Liver (tissue), 3 donors: ENCODE measurements around the gene PGAP6.

Source experiments
- ATF3 ChIP-seq: IDR thresholded peaks from 2 replicates; pipeline ENCODE4 v1.6.1; 2016; ENCODE audit warnings: antibody characterized with exemption
- EGR1 ChIP-seq, 2 donors: IDR thresholded peaks; 2 replicates each; pipeline ENCODE4 v1.6.1; 2016 to 2018; ENCODE audit warnings: antibody characterized with exemption in 2 of 2, low read depth in 2 of 2
- GABPA ChIP-seq, 2 donors: IDR thresholded peaks in 1 of 2; conservative IDR thresholded peaks in 1 of 2; 2 replicates each; pipeline ENCODE4 v1.6.1; 2016; ENCODE audit warnings: antibody characterized with exemption in 2 of 2, mild to moderate bottlenecking in 1 of 2, moderate library complexity in 1 of 2
- HNF4A ChIP-seq, 2 donors: conservative IDR thresholded peaks; 2 replicates each; pipeline ENCODE4 v1.6.1; 2016; ENCODE audit warnings: antibody characterized with exemption in 2 of 2, mild to moderate bottlenecking in 2 of 2
- HNF4G ChIP-seq: IDR thresholded peaks from 2 replicates; pipeline ENCODE4 v1.6.1; 2016; ENCODE audit warnings: antibody characterized with exemption
- JUND ChIP-seq, 2 donors: IDR thresholded peaks; 2 replicates each; pipeline ENCODE4 v1.6.1; 2016; ENCODE audit warnings: antibody characterized with exemption in 2 of 2
- RAD21 ChIP-seq, 2 donors: IDR thresholded peaks; 2 replicates each; pipeline ENCODE4 v1.6.1; 2016; ENCODE audit warnings: antibody characterized with exemption in 2 of 2, mild to moderate bottlenecking in 2 of 2
- TAF1 ChIP-seq: conservative IDR thresholded peaks from 2 replicates; pipeline ENCODE4 v1.6.1; 2016; ENCODE audit warnings: antibody characterized with exemption, mild to moderate bottlenecking
- YY1 ChIP-seq: IDR thresholded peaks from 2 replicates; pipeline ENCODE4 v1.6.1; 2016; ENCODE audit warnings: antibody characterized with exemption, mild to moderate bottlenecking
- TF ChIP-seq, protein P1 (sequence below): fragments of 150-350 bp; IDR thresholded peaks from 2 replicates; pipeline ENCODE4 v1.5.1; 2017; ENCODE audit warnings: improper control_type of control experiment, low read depth, low read length; ENCODE audit not compliant: missing input control
- TF ChIP-seq, protein P2 (sequence below): IDR thresholded peaks from 2 replicates; pipeline ENCODE4 v1.6.1; 2016; ENCODE audit warnings: antibody characterized with exemption
- TF ChIP-seq, protein P3 (sequence below): IDR thresholded peaks from 2 replicates; pipeline ENCODE4 v1.6.1; 2016; ENCODE audit warnings: antibody characterized with exemption, mild to moderate bottlenecking
- donor health status: healthy.
- donor health status: healthy.

DNA sequence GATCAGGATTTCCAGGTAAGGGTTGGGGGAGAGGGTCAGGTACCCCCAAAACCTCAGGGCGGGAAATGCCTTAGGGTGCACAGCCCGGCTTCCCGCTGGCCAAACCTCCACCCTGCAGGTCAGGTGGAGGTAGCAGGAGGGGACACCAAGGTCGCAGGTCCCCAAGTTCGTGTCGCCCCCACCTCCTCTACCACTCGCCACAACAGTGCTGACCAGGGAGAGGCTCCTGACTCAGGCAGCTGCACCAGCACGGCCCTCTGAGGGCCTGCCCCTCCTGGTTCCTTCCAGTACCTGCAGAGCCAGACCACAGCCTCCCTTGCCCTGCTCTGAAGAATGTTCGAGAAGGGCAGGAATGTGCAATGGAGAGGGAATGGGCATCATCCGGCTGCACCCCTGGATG lies 15.3 kb downstream of the PGAP6 start:
- TF ChIP-seq, protein P1, sequence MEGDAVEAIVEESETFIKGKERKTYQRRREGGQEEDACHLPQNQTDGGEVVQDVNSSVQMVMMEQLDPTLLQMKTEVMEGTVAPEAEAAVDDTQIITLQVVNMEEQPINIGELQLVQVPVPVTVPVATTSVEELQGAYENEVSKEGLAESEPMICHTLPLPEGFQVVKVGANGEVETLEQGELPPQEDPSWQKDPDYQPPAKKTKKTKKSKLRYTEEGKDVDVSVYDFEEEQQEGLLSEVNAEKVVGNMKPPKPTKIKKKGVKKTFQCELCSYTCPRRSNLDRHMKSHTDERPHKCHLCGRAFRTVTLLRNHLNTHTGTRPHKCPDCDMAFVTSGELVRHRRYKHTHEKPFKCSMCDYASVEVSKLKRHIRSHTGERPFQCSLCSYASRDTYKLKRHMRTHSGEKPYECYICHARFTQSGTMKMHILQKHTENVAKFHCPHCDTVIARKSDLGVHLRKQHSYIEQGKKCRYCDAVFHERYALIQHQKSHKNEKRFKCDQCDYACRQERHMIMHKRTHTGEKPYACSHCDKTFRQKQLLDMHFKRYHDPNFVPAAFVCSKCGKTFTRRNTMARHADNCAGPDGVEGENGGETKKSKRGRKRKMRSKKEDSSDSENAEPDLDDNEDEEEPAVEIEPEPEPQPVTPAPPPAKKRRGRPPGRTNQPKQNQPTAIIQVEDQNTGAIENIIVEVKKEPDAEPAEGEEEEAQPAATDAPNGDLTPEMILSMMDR: no peak
- TF ChIP-seq, protein P2, sequence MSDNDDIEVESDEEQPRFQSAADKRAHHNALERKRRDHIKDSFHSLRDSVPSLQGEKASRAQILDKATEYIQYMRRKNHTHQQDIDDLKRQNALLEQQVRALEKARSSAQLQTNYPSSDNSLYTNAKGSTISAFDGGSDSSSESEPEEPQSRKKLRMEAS: no peak
- TF ChIP-seq ATF3: no peak
- TF ChIP-seq, protein P3, sequence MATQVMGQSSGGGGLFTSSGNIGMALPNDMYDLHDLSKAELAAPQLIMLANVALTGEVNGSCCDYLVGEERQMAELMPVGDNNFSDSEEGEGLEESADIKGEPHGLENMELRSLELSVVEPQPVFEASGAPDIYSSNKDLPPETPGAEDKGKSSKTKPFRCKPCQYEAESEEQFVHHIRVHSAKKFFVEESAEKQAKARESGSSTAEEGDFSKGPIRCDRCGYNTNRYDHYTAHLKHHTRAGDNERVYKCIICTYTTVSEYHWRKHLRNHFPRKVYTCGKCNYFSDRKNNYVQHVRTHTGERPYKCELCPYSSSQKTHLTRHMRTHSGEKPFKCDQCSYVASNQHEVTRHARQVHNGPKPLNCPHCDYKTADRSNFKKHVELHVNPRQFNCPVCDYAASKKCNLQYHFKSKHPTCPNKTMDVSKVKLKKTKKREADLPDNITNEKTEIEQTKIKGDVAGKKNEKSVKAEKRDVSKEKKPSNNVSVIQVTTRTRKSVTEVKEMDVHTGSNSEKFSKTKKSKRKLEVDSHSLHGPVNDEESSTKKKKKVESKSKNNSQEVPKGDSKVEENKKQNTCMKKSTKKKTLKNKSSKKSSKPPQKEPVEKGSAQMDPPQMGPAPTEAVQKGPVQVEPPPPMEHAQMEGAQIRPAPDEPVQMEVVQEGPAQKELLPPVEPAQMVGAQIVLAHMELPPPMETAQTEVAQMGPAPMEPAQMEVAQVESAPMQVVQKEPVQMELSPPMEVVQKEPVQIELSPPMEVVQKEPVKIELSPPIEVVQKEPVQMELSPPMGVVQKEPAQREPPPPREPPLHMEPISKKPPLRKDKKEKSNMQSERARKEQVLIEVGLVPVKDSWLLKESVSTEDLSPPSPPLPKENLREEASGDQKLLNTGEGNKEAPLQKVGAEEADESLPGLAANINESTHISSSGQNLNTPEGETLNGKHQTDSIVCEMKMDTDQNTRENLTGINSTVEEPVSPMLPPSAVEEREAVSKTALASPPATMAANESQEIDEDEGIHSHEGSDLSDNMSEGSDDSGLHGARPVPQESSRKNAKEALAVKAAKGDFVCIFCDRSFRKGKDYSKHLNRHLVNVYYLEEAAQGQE: no peak
- no peak for TF ChIP-seq RAD21 (IDR thresholded peaks at IDR 0.05)
- TF ChIP-seq TAF1: no peak
- TF ChIP-seq YY1: no peak
- TF ChIP-seq EGR1 (IDR thresholded peaks at IDR 0.05; ENCODE audit: low read depth in 2 of 2): no peak
- no peak for TF ChIP-seq GABPA (IDR thresholded peaks at IDR 0.05 in 1 of 2, conservative IDR thresholded peaks at IDR 0.05 in 1 of 2)
- no peak for TF ChIP-seq JUND (IDR thresholded peaks at IDR 0.05)
- TF ChIP-seq HNF4A (conservative IDR thresholded peaks at IDR 0.05): no peak
- no peak for TF ChIP-seq HNF4G
